ENCODE data around the gene LRRC57.

DNA sequence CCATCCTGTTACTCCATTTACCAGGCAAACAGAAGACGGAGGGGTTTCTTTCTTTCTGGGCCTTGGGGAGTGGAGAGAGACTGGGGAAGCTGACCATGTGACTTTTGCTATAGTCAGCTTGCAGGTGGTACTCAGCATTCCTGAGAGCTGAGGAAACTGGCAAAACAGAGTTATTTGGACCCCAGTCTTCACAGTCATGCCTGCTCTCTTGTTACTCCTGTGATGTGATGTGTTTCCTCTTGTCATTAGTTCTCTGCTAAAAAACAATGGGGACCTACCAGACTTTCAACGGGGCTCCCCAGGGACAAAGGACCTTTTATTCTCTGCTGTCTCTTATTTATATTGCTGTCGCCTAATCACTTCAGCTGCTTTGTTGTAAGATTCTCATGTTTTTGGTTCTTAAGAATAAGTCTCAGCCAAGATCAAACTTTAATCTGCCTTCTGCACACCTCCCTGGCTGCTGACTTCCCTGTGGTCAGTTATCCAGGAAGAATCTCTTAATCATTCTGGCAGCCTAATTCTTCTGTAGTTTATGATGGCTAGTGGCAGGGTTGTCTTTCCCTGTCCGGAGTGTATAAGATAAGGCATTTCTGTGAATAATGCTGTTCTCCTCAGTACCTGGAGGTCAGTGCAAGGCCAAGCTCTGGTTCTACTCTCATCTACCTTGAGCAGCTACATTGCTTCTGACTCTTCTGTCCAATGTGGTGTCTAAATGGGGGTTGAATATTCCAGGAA lies 35.6 kb upstream of the LRRC57 start:
- TF ChIP-seq, protein P1, sequence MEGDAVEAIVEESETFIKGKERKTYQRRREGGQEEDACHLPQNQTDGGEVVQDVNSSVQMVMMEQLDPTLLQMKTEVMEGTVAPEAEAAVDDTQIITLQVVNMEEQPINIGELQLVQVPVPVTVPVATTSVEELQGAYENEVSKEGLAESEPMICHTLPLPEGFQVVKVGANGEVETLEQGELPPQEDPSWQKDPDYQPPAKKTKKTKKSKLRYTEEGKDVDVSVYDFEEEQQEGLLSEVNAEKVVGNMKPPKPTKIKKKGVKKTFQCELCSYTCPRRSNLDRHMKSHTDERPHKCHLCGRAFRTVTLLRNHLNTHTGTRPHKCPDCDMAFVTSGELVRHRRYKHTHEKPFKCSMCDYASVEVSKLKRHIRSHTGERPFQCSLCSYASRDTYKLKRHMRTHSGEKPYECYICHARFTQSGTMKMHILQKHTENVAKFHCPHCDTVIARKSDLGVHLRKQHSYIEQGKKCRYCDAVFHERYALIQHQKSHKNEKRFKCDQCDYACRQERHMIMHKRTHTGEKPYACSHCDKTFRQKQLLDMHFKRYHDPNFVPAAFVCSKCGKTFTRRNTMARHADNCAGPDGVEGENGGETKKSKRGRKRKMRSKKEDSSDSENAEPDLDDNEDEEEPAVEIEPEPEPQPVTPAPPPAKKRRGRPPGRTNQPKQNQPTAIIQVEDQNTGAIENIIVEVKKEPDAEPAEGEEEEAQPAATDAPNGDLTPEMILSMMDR (IDR thresholded peaks at IDR 0.05) = no peak
- no peak for TF ChIP-seq POLR2AphosphoS5 (IDR thresholded peaks at IDR 0.05)

Measured in upper lobe of left lung (tissue), 4 donors.